ENCODE data around the gene SCAMP3.

GRCh38 chr1:155284476-155284875 lies 22.3 kb upstream of the SCAMP3 start:
- TF ChIP-seq CTCF (IDR thresholded peaks at IDR 0.05) (no peak), EP300 (IDR thresholded peaks at IDR 0.05) (no peak), POLR2A (IDR thresholded peaks at IDR 0.05) (no peak), POLR2AphosphoS5 (IDR thresholded peaks at IDR 0.05) (no peak)

All from stomach (tissue), 4 donors.